Stimulated activated naive CD8-positive, alpha-beta T cell treated with anti-CD3 and anti-CD28 coated beads, Interleukin-15, Interleukin-2, amounts not matched to agents 100 U/mL and 50 U/mL, for 24 hours (primary cell): ENCODE results near the gene TMEM45A.
A peak's percentile ranks its signal among the peaks of the same experiment; 100 is the strongest.
"Not testable (repeated sequence)": the region's sequence is repeated elsewhere in the genome, so short reads cannot be mapped to it uniquely, and the experiment has no call there.

Experiments
- ATAC-seq: fragments of 150-1000 bp; cut with Tn5 transposase; one replicate; pipeline ENCODE4 v1.10.0; 2021
- DNase-seq: peaks from one replicate; pipeline ENCODE4 v3.0.0; 2021

The TMEM45A gene

GRCh38 chr3:100492059-100493006 lies at the start of gene TMEM45A:
TMEM45A (plus strand) TSS chr3:100492619; CDS start chr3:100555212, 62,593 bp downstream.
- peak; percentile 83 for DNase-seq

GRCh38 chr3:100443690-100444089 lies 48.7 kb upstream of the TMEM45A start:
- no peak for DNase-seq

More at GRCh38 chr3:100492059-100493006, at the start of gene TMEM45A:
- ATAC-seq, result peak; percentile 98

GRCh38 chr3:100447067-100447466 lies 45.4 kb upstream of the TMEM45A start:
- not testable (repeated sequence) for ATAC-seq, DNase-seq

More at GRCh38 chr3:100443690-100444089, 48.7 kb upstream of the TMEM45A start:
- ATAC-seq, result no peak

- no peak for DNase-seq
- ATAC-seq, result no peak
Observed at GRCh38 chr3:100448079-100448478, 44.3 kb upstream of the TMEM45A start.

- no peak for DNase-seq
- ATAC-seq, result no peak
Observed at GRCh38 chr3:100449214-100449613, 43.2 kb upstream of the TMEM45A start.

GRCh38 chr3:100454677-100455076 lies 37.7 kb upstream of the TMEM45A start:
- no peak for ATAC-seq
- no peak for DNase-seq

- DNase-seq (no peak), ATAC-seq (no peak)
Observed at GRCh38 chr3:100455841-100456550, 36.4 kb upstream of the TMEM45A start.

GRCh38 chr3:100456745-100457144 lies 35.7 kb upstream of the TMEM45A start:
- no peak for ATAC-seq
- DNase-seq, result no peak

GRCh38 chr3:100457811-100458210 lies 34.6 kb upstream of the TMEM45A start:
- DNase-seq (no peak), ATAC-seq (no peak)

GRCh38 chr3:100458814-100459213 lies 33.6 kb upstream of the TMEM45A start:
- DNase-seq, result no peak
- no peak for ATAC-seq

- DNase-seq (no peak), ATAC-seq (peak; percentile 78)
Observed at GRCh38 chr3:100463002-100463401, 29.4 kb upstream of the TMEM45A start.

GRCh38 chr3:100463646-100464155 lies 28.7 kb upstream of the TMEM45A start:
- ATAC-seq, result no peak

GRCh38 chr3:100465892-100466777 lies 26.3 kb upstream of the TMEM45A start:
- ATAC-seq, result no peak
- no peak for DNase-seq

More at GRCh38 chr3:100463646-100464155, 28.7 kb upstream of the TMEM45A start:
- DNase-seq, result no peak

- DNase-seq (no peak), ATAC-seq (no peak)
Observed at GRCh38 chr3:100467133-100467532, 25.3 kb upstream of the TMEM45A start.

GRCh38 chr3:100468676-100469075 lies 23.7 kb upstream of the TMEM45A start:
- DNase-seq (no peak), ATAC-seq (no peak)

- DNase-seq (no peak), ATAC-seq (no peak)
Observed at GRCh38 chr3:100470951-100471350, 21.5 kb upstream of the TMEM45A start.

GRCh38 chr3:100471444-100471843 lies 21.0 kb upstream of the TMEM45A start:
- no peak for ATAC-seq
- no peak for DNase-seq

- ATAC-seq, DNase-seq: not testable (repeated sequence)
Observed at GRCh38 chr3:100477851-100478360, 14.5 kb upstream of the TMEM45A start.

GRCh38 chr3:100478521-100478920 lies 13.9 kb upstream of the TMEM45A start:
- ATAC-seq, DNase-seq: not testable (repeated sequence)

- DNase-seq (no peak), ATAC-seq (no peak)
Observed at GRCh38 chr3:100480081-100480480, 12.3 kb upstream of the TMEM45A start.

- ATAC-seq (no peak), DNase-seq (no peak)
Observed at GRCh38 chr3:100482176-100482575, 10.2 kb upstream of the TMEM45A start.
